Measurements from ENCODE around the gene CYB5RL.

DNA sequence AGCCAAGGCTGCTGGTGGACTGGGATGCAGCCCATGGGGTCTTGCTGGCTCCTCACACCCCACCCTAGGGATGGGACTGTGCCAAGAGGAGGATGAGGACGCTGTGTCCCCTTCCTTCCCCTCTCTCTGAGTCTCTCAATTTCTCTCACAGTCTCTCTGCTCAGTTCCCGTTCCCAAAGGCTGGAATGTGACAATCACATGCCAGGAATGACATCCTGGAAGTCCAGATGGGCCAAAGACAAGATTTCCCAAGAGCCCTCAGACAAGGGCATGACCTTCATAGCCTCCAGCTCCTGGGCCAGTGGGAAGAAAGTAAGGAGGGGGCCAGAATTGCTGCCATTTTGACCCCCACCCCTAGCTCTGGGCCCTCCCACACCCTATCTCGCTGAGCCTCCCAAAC lies 39.5 kb downstream of the CYB5RL start:
- TF ChIP-seq POLR2A (IDR thresholded peaks at IDR 0.05) (no peak), POLR2AphosphoS5 (IDR thresholded peaks at IDR 0.05) (peak; percentile 10)
- TF ChIP-seq, protein P1, sequence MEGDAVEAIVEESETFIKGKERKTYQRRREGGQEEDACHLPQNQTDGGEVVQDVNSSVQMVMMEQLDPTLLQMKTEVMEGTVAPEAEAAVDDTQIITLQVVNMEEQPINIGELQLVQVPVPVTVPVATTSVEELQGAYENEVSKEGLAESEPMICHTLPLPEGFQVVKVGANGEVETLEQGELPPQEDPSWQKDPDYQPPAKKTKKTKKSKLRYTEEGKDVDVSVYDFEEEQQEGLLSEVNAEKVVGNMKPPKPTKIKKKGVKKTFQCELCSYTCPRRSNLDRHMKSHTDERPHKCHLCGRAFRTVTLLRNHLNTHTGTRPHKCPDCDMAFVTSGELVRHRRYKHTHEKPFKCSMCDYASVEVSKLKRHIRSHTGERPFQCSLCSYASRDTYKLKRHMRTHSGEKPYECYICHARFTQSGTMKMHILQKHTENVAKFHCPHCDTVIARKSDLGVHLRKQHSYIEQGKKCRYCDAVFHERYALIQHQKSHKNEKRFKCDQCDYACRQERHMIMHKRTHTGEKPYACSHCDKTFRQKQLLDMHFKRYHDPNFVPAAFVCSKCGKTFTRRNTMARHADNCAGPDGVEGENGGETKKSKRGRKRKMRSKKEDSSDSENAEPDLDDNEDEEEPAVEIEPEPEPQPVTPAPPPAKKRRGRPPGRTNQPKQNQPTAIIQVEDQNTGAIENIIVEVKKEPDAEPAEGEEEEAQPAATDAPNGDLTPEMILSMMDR (IDR thresholded peaks at IDR 0.05), result no peak

Measured in upper lobe of left lung (tissue), 4 donors.